ENCODE results near the gene LEF1.
"Not testable (repeated sequence)": the region's sequence is repeated elsewhere in the genome, so short reads cannot be mapped to it uniquely, and the experiment has no call there.

GRCh38 chr4:108012382-108012781 lies 156.3 kb downstream of the LEF1 start:
- not testable (repeated sequence) for TF ChIP-seq CTCF, POLR2A (IDR thresholded peaks at IDR 0.05)
